ENCODE data around the gene CHN2. TPM values are rescaled to one million over a fixed set of nuclear protein-coding genes. Genes with fewer than 3 reads are reported as not detected.

The CHN2 gene
- total RNA-seq, 2 donors from 2014 or later = 0.59 TPM; not detected in 1

- no peak overlapping the region for H3K27ac Mint-ChIP-seq
- ATAC-seq (no peak), DNase-seq (ENCODE audit: low spot score in 2 of 2) (no peak)
- peaks cover 0 to 7% of the 10 kb centered on the region in 2 donors for H3K9me3 Mint-ChIP-seq
- H3K36me3 Mint-ChIP-seq = no peaks in the 10 kb centered on the region
These were observed 126.0 kb downstream of the CHN2 start for GRCh38 chr7:29320577-29320976.

- H3K36me3 Mint-ChIP-seq = peaks cover 4 to 7% of the 10 kb centered on the region in 2 donors
- DNase-seq (ENCODE audit: low spot score in 2 of 2) (no peak), ATAC-seq (no peak)
- H3K27ac Mint-ChIP-seq = no peak overlapping the region
- H3K9me3 Mint-ChIP-seq = peaks cover 0 to 14% of the 10 kb centered on the region in 2 donors
These were observed 127.6 kb downstream of the CHN2 start for GRCh38 chr7:29322023-29322712.

- no peak for DNase-seq (ENCODE audit: low spot score in 2 of 2)
- Mint-ChIP-seq H3K27ac (no peak overlapping the region), H3K36me3 (peaks cover 10% of the 10 kb centered on the region in 2 donors), H3K9me3 (peaks cover 7 to 14% of the 10 kb centered on the region in 2 donors)
- no peak for ATAC-seq
These were observed 130.9 kb downstream of the CHN2 start for GRCh38 chr7:29325476-29325875.

GRCh38 chr7:29326864-29327263 lies 132.3 kb downstream of the CHN2 start:
- ATAC-seq (no peak), DNase-seq (ENCODE audit: low spot score in 2 of 2) (no peak)
- H3K27ac Mint-ChIP-seq = no peak overlapping the region
- peaks cover 14 to 17% of the 10 kb centered on the region in 2 donors for H3K9me3 Mint-ChIP-seq
- H3K36me3 Mint-ChIP-seq = peaks cover 16 to 20% of the 10 kb centered on the region in 2 donors

- no peak for DNase-seq (ENCODE audit: low spot score in 2 of 2)
These were observed 132.9 kb downstream of the CHN2 start for GRCh38 chr7:29327455-29327854.

GRCh38 chr7:29328045-29328444 lies 133.5 kb downstream of the CHN2 start:
- H3K27ac Mint-ChIP-seq = no peak overlapping the region
- no peak for DNase-seq (ENCODE audit: low spot score in 2 of 2)
- peaks cover 14 to 17% of the 10 kb centered on the region in 2 donors for H3K9me3 Mint-ChIP-seq

More at GRCh38 chr7:29327455-29327854, 132.9 kb downstream of the CHN2 start:
- Mint-ChIP-seq H3K36me3 (peaks cover 16 to 20% of the 10 kb centered on the region in 2 donors), H3K9me3 (peaks cover 14 to 17% of the 10 kb centered on the region in 2 donors), H3K27ac (no peak overlapping the region)
- no peak for ATAC-seq

GRCh38 chr7:29328811-29329210 lies 134.2 kb downstream of the CHN2 start:
- Mint-ChIP-seq H3K9me3 (peaks cover 14 to 17% of the 10 kb centered on the region in 2 donors), H3K36me3 (peaks cover 16 to 20% of the 10 kb centered on the region in 2 donors), H3K27ac (no peak overlapping the region)
- DNase-seq (ENCODE audit: low spot score in 2 of 2) = no peak
- no peak for ATAC-seq

More at GRCh38 chr7:29328045-29328444, 133.5 kb downstream of the CHN2 start:
- ATAC-seq = no peak
- H3K36me3 Mint-ChIP-seq = peaks cover 16 to 20% of the 10 kb centered on the region in 2 donors

GRCh38 chr7:29329686-29330085 lies 135.1 kb downstream of the CHN2 start:
- Mint-ChIP-seq H3K9me3 (peaks cover 14 to 17% of the 10 kb centered on the region in 2 donors), H3K36me3 (peaks cover 16 to 20% of the 10 kb centered on the region in 2 donors), H3K27ac (no peak overlapping the region)
- ATAC-seq (peak in 1 of 2 donors; percentile 70), DNase-seq (ENCODE audit: low spot score in 2 of 2) (no peak)

GRCh38 chr7:29330136-29330535 lies 135.6 kb downstream of the CHN2 start:
- Mint-ChIP-seq H3K36me3 (peaks cover 16 to 20% of the 10 kb centered on the region in 2 donors), H3K9me3 (peaks cover 9 to 17% of the 10 kb centered on the region in 2 donors)
- no peak for ATAC-seq

GRCh38 chr7:29331163-29331562 lies 136.6 kb downstream of the CHN2 start:
- H3K36me3 Mint-ChIP-seq = peaks cover 16 to 20% of the 10 kb centered on the region in 2 donors
- DNase-seq (ENCODE audit: low spot score in 2 of 2) = no peak
- no peak overlapping the region for H3K27ac Mint-ChIP-seq
- no peak for ATAC-seq
- H3K9me3 Mint-ChIP-seq = peaks cover 7 to 17% of the 10 kb centered on the region in 2 donors

More at GRCh38 chr7:29330136-29330535, 135.6 kb downstream of the CHN2 start:
- no peak overlapping the region for H3K27ac Mint-ChIP-seq
- no peak for DNase-seq (ENCODE audit: low spot score in 2 of 2)

GRCh38 chr7:29332042-29332811 lies 137.7 kb downstream of the CHN2 start:
- peaks cover 0 to 17% of the 10 kb centered on the region in 2 donors for H3K9me3 Mint-ChIP-seq

GRCh38 chr7:29332875-29333855 lies 138.6 kb downstream of the CHN2 start:
- no peak for ATAC-seq
- no peak overlapping the region for H3K27ac Mint-ChIP-seq
- peaks cover 0 to 17% of the 10 kb centered on the region in 2 donors for H3K9me3 Mint-ChIP-seq
- H3K36me3 Mint-ChIP-seq = peaks cover 8 to 16% of the 10 kb centered on the region in 2 donors
- no peak for DNase-seq (ENCODE audit: low spot score in 2 of 2)

More at GRCh38 chr7:29332042-29332811, 137.7 kb downstream of the CHN2 start:
- ATAC-seq = no peak
- Mint-ChIP-seq H3K36me3 (peaks cover 8 to 16% of the 10 kb centered on the region in 2 donors), H3K27ac (no peak overlapping the region)
- no peak for DNase-seq (ENCODE audit: low spot score in 2 of 2)

GRCh38 chr7:29335188-29336083 lies 140.9 kb downstream of the CHN2 start:
- Mint-ChIP-seq H3K9me3 (peaks cover 0 to 11% of the 10 kb centered on the region in 2 donors), H3K27ac (no peak overlapping the region), H3K36me3 (peaks cover 6 to 11% of the 10 kb centered on the region in 2 donors)
- ATAC-seq = no peak
- DNase-seq (ENCODE audit: low spot score in 2 of 2) = no peak

- Mint-ChIP-seq H3K36me3 (no peaks in the 10 kb centered on the region), H3K9me3 (no peaks in the 10 kb centered on the region), H3K27ac (no peak overlapping the region)
- DNase-seq (ENCODE audit: low spot score in 2 of 2) (no peak), ATAC-seq (peak in 1 of 2 donors; percentile 56)
These were observed 143.1 kb downstream of the CHN2 start for GRCh38 chr7:29337546-29338116.

GRCh38 chr7:29340696-29341095 lies 146.1 kb downstream of the CHN2 start:
- H3K27ac Mint-ChIP-seq = no peak overlapping the region
- no peaks in the 10 kb centered on the region for H3K9me3 Mint-ChIP-seq
- H3K36me3 Mint-ChIP-seq = no peaks in the 10 kb centered on the region
- DNase-seq (ENCODE audit: low spot score in 2 of 2) (no peak), ATAC-seq (no peak)
